Measurements from ENCODE around the gene ZNF358.

ZNF358 gene

DNA sequence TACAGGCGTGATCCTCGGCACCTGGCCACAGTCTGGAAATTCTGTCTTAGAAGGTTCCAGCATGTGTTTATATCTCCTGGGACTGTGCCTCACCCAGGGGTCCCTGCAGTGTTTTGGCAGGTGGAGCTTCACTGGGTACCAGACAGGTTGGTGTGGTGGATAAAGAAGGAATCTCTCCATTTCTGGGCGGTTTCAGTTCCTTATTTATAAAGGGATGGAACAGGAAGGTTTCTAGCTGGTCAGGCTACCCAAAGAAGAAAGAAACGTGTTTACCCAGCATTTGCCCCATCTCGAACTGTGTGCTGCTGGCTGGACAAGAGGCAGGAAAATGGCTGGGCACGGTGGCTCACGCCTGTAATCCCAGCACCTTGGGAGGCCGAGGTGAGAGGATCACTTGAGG is 29.4 kb downstream of the ZNF358 start:
- H3K9ac ChIP-seq (ENCODE audit: low read length) = no peak overlapping the region
- H2AFZ ChIP-seq (ENCODE audit: low read length) = no peak overlapping the region
- no peaks in the 10 kb centered on the region for H3K27me3 ChIP-seq (ENCODE audit: insufficient read depth, low read length)
- TF ChIP-seq EZH2 (IDR thresholded peaks at IDR 0.05; ENCODE audit: borderline replicate concordance, low read length) = no peak
- TF ChIP-seq, protein P1, sequence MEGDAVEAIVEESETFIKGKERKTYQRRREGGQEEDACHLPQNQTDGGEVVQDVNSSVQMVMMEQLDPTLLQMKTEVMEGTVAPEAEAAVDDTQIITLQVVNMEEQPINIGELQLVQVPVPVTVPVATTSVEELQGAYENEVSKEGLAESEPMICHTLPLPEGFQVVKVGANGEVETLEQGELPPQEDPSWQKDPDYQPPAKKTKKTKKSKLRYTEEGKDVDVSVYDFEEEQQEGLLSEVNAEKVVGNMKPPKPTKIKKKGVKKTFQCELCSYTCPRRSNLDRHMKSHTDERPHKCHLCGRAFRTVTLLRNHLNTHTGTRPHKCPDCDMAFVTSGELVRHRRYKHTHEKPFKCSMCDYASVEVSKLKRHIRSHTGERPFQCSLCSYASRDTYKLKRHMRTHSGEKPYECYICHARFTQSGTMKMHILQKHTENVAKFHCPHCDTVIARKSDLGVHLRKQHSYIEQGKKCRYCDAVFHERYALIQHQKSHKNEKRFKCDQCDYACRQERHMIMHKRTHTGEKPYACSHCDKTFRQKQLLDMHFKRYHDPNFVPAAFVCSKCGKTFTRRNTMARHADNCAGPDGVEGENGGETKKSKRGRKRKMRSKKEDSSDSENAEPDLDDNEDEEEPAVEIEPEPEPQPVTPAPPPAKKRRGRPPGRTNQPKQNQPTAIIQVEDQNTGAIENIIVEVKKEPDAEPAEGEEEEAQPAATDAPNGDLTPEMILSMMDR (IDR thresholded peaks at IDR 0.05; ENCODE audit: low read length) = no peak
- no peaks in the 10 kb centered on the region for H4K20me1 ChIP-seq (ENCODE audit: insufficient read depth, low read length)
- H3K79me2 ChIP-seq (ENCODE audit: insufficient read depth, low read length) = no peaks in the 10 kb centered on the region
- H3K4me1 ChIP-seq (ENCODE audit: insufficient read depth, low read length, severe bottlenecking) = no peaks in the 10 kb centered on the region
- no peak overlapping the region for H3K4me2 ChIP-seq (ENCODE audit: low read length)
- no peaks in the 10 kb centered on the region for H3F3A ChIP-seq (ENCODE audit: insufficient read depth, low read length)
- H3K27ac ChIP-seq (ENCODE audit: low read depth, low read length, poor library complexity, severe bottlenecking) = no peak overlapping the region
- no peaks in the 10 kb centered on the region for H3K9me2 ChIP-seq (ENCODE audit: low read depth, low read length)
- peaks cover 44% of the 10 kb centered on the region for H3K36me3 ChIP-seq (ENCODE audit: insufficient read depth, low read length)
- H3K4me3 ChIP-seq (ENCODE audit: low read depth, low read length, poor library complexity, severe bottlenecking) = no peak overlapping the region
- H3K9me3 ChIP-seq (ENCODE audit: low read length) = no peaks in the 10 kb centered on the region

DNA sequence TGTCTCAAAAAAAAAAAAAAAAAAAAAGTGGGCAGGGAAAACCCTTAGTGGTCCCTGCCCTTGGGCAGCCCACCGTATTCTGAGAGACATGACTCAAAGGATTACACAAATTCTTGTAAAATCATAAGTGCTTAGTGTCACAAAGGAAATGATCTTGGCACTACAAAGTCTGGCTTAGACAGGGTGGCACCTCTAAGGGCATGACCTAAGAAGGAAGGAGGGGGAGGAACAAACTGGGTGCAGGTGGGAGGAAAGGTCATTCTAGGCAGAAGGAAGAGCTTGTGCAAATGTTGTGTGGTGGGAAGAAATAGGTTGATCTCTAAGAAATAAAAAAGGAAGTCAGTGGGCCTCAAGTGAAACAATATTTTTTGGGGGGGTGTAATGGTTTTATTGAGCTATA is 30.0 kb downstream of the ZNF358 start:
- H3K9me2 ChIP-seq (ENCODE audit: low read depth, low read length) = no peaks in the 10 kb centered on the region
- H3K79me2 ChIP-seq (ENCODE audit: insufficient read depth, low read length) = no peaks in the 10 kb centered on the region
- H3K27ac ChIP-seq (ENCODE audit: low read depth, low read length, poor library complexity, severe bottlenecking) = no peak overlapping the region

DNA sequence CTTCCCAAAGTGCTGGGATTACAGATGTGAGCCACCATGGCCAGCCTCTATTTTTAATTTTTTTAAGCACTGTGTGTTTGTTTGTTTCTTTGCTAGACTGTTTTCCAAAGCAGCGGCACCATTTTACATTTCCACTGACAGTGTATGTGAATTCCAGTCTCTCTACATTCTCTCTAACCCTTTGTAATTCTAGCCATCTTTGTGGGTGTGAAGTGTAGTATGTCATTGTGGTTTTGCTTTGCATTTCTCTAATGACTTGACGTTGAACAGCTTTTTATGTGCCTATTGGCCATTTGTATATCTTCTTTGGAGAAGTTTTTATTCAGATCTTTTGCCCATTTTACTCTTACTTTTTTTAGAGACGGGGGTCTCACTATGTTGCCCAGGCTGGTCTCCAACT is 31.3 kb downstream of the ZNF358 start:
- Histone ChIP-seq H3K4me1 (ENCODE audit: insufficient read depth, low read length, severe bottlenecking) (no peaks in the 10 kb centered on the region), H3K9ac (ENCODE audit: low read length) (no peak overlapping the region), H3K4me3 (ENCODE audit: low read depth, low read length, poor library complexity, severe bottlenecking) (no peak overlapping the region), H4K20me1 (ENCODE audit: insufficient read depth, low read length) (no peaks in the 10 kb centered on the region), H3F3A (ENCODE audit: insufficient read depth, low read length) (no peaks in the 10 kb centered on the region), H2AFZ (ENCODE audit: low read length) (no peak overlapping the region), H3K36me3 (ENCODE audit: insufficient read depth, low read length) (peaks cover 39% of the 10 kb centered on the region), H3K79me2 (ENCODE audit: insufficient read depth, low read length) (no peaks in the 10 kb centered on the region), H3K9me2 (ENCODE audit: low read depth, low read length) (no peaks in the 10 kb centered on the region), H3K9me3 (ENCODE audit: low read length) (no peaks in the 10 kb centered on the region), H3K27me3 (ENCODE audit: insufficient read depth, low read length) (no peaks in the 10 kb centered on the region), H3K4me2 (ENCODE audit: low read length) (no peak overlapping the region), H3K27ac (ENCODE audit: low read depth, low read length, poor library complexity, severe bottlenecking) (no peak overlapping the region)
- TF ChIP-seq, protein P1 (IDR thresholded peaks at IDR 0.05; ENCODE audit: low read length) = no peak
- TF ChIP-seq EZH2 (IDR thresholded peaks at IDR 0.05; ENCODE audit: borderline replicate concordance, low read length) = no peak

More for the DNA sequence above, 30.0 kb downstream of the ZNF358 start:
- no peak overlapping the region for H3K4me2 ChIP-seq (ENCODE audit: low read length)
- H3K4me3 ChIP-seq (ENCODE audit: low read depth, low read length, poor library complexity, severe bottlenecking) = no peak overlapping the region
- no peaks in the 10 kb centered on the region for H3K9me3 ChIP-seq (ENCODE audit: low read length)
- no peak overlapping the region for H3K9ac ChIP-seq (ENCODE audit: low read length)
- TF ChIP-seq EZH2 (IDR thresholded peaks at IDR 0.05; ENCODE audit: borderline replicate concordance, low read length) = no peak
- TF ChIP-seq, protein P1 (IDR thresholded peaks at IDR 0.05; ENCODE audit: low read length) = no peak
- H3K4me1 ChIP-seq (ENCODE audit: insufficient read depth, low read length, severe bottlenecking) = no peaks in the 10 kb centered on the region
- no peaks in the 10 kb centered on the region for H3K27me3 ChIP-seq (ENCODE audit: insufficient read depth, low read length)
- H2AFZ ChIP-seq (ENCODE audit: low read length) = no peak overlapping the region
- H3K36me3 ChIP-seq (ENCODE audit: insufficient read depth, low read length) = peaks cover 44% of the 10 kb centered on the region
- H4K20me1 ChIP-seq (ENCODE audit: insufficient read depth, low read length) = no peaks in the 10 kb centered on the region
- H3F3A ChIP-seq (ENCODE audit: insufficient read depth, low read length) = no peaks in the 10 kb centered on the region
